ENCODE results near the gene MMP21.

DNA sequence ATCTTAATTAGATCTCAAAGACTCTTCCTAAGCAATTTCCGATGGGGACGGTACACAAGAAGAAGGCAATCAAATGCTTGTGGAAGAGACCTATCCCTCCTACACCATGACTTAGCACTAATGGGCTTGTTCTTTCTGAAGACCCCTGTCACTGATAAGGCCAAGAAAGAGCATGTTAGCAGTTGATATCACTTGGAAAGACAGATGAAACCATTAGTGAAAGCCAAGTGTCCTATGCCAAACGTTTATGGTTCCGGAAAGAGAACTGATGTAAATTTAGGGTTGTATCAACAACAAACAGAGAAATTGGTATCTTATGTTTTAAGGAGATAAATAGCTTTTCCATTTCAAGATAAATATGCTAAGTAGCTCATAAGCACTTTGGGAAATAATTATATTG is 40.9 kb upstream of the MMP21 start:
- TF ChIP-seq, protein P1, sequence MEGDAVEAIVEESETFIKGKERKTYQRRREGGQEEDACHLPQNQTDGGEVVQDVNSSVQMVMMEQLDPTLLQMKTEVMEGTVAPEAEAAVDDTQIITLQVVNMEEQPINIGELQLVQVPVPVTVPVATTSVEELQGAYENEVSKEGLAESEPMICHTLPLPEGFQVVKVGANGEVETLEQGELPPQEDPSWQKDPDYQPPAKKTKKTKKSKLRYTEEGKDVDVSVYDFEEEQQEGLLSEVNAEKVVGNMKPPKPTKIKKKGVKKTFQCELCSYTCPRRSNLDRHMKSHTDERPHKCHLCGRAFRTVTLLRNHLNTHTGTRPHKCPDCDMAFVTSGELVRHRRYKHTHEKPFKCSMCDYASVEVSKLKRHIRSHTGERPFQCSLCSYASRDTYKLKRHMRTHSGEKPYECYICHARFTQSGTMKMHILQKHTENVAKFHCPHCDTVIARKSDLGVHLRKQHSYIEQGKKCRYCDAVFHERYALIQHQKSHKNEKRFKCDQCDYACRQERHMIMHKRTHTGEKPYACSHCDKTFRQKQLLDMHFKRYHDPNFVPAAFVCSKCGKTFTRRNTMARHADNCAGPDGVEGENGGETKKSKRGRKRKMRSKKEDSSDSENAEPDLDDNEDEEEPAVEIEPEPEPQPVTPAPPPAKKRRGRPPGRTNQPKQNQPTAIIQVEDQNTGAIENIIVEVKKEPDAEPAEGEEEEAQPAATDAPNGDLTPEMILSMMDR (IDR thresholded peaks at IDR 0.05): no peak
- TF ChIP-seq POLR2A (IDR thresholded peaks at IDR 0.05): no peak
